ENCODE measurements around the gene ABCA4.

ABCA4 gene

DNA sequence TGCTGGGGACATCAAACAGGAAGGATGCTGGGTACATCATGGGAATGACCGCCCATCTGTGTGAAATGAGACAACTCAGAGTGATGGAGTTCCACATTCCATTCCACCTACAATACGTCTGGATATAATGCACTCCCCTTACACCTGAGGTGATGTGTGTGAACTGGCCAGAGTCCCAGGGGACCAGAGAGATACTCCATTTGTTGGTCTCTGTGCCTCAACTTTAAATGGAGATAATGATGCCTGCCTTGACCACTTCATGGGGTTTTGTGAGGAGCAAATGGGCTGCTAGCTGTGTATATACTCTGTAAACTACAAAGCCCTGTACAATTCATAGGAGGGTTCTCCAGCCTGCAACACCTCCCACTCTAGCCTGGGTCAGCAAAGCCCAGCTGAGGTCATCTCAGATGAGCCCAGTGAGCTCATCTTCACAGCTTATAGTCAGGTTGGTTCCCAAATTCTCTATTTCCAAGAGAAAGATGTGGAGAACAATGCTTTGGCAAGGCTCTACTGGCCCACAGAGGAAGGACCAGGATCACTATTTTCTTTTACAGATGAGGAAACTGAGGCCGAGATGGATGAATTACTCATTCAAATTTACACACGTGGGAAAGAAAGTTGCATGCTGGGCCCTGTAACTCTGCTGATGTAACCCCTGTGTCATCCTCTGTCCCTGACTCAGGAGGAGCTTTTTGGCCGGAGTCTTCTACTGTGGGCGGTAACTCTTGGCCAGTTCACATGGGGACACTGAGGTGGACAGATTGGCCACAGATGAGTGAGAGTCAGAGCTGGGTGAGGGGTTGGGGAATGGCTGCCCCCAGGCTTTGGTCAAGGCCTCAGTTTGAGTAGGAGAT is 106.1 kb downstream of the ABCA4 start:
- TF ChIP-seq, protein P1, sequence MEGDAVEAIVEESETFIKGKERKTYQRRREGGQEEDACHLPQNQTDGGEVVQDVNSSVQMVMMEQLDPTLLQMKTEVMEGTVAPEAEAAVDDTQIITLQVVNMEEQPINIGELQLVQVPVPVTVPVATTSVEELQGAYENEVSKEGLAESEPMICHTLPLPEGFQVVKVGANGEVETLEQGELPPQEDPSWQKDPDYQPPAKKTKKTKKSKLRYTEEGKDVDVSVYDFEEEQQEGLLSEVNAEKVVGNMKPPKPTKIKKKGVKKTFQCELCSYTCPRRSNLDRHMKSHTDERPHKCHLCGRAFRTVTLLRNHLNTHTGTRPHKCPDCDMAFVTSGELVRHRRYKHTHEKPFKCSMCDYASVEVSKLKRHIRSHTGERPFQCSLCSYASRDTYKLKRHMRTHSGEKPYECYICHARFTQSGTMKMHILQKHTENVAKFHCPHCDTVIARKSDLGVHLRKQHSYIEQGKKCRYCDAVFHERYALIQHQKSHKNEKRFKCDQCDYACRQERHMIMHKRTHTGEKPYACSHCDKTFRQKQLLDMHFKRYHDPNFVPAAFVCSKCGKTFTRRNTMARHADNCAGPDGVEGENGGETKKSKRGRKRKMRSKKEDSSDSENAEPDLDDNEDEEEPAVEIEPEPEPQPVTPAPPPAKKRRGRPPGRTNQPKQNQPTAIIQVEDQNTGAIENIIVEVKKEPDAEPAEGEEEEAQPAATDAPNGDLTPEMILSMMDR (IDR thresholded peaks at IDR 0.05; ENCODE audit: extremely low read depth, missing control alignments), result no peak
- no peak for DNase-seq (ENCODE audit: low spot score)

DNA sequence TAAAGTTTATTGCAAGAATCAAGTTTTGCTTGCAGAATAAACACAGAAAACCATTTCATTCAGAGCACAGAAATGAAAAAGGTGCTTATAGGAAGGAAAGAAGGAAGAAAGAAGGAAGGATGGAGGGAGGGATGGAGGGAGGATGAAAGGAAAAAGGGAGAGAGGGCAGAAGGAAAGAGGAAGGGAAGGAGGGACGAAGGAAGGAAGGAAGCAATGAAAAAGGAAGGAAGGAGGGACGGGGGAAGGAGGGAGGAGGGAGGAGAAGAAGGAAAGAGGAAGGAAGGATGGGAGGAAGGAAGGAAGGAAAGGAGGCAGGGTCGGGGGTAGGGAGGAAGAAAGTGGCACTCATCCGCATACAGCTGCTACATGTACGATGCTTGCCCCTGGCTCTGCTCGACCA is 106.9 kb downstream of the ABCA4 start:
- TF ChIP-seq, protein P1 (IDR thresholded peaks at IDR 0.05; ENCODE audit: extremely low read depth, missing control alignments), result no peak
- DNase-seq (ENCODE audit: low spot score), result no peak

DNA sequence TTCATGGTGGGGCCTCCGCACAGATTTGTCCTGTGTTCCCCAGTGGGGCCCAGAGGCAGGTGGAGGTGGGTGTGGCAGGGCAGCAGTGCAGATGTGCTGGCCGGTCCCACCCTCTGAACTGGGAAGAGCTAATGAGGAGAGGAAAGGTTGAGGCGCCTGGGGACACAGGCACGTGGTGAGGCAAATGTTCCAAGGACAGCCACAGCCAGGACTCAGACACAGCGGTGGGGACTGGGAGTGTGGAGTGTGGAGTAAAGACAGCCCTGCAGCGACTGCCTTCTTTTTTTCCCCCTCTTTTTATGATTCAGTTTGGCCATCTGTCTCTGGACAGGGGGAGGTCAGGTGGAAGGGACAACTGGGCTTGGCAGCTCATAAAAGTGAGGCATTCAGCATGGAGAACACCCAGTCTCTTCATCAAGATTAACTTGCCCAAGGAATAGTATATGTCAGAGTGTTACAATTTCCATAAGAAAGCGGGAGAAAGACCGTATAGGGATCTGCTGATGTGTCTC is 107.5 kb downstream of the ABCA4 start:
- no peak for DNase-seq (ENCODE audit: low spot score)

DNA sequence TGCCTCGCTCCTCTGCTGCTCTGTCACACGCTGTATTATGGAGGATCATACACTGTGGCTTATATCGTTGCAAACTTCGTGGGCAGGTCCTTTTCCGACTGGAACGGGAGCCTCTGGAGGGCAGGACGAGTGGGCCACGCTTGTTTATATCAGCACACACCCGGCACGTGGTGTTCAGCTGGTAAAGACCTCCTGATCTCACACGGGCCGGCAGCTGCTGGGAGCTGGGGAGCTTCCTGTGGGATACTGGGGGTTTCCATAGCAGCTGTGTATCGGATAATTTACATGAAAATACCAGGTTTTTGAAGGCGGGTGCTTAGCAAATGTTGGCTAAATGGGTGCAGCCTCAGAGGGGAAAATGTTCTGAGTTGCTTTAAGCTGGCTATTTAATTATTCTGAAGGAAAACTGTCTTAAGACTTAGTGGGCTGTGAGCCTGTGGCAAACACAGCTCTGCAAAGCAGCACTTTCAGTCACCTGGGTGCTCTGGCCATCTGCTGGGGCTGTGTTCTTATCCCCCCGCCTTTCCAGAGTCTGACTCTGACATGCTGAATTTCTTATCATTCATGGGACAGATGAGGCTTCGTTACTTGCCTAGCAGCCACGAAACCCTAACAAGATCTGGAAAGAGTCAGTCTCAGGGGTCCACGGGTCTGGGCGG is 108.1 kb downstream of the ABCA4 start:
- TF ChIP-seq, protein P1 (IDR thresholded peaks at IDR 0.05; ENCODE audit: extremely low read depth, missing control alignments), result no peak
- DNase-seq (ENCODE audit: low spot score), result no peak

More for the DNA sequence above, 107.5 kb downstream of the ABCA4 start:
- TF ChIP-seq, protein P1 (IDR thresholded peaks at IDR 0.05; ENCODE audit: extremely low read depth, missing control alignments), result no peak

DNA sequence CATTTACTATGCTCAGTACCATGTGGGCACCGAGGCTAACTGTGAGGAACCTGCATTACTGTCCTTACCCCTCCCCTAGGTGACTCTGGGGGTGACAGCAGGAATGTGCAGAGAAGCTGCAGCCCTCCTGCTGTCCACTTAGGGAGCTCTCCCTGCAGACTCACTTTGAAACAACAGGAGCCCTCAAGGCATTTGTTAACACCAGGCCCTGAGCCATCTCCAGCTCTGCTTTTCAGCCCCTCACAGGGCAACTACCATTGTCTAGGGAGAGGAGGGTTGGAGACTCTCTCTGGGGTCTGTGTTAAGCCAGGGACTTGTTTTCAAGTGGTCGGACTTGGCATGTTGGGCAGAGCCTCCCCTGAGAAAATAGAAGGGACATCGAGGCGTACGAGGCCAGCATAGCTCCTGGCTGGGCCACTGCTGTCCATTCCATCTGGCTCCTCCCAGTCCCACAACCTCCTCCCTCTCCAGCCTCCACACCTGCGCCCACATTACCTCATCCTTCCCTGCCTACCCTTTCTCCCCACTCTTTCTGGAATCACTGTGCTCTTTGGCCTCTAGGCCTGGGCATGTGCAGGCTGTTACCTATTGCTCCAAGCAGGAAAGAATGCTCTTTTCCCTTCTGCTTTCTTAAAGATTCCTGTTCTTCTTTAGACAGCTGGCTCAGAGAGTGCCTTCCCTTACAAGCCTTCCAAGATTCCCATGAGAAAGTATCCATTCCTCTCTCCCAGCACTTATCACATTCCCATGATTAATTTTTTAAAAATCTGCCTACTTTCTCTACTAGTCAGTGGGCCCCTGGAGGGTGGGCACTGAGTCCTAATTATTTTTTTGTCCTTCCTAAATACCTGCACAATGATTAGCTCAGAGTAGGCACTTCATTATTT is 109.0 kb downstream of the ABCA4 start:
- no peak for DNase-seq (ENCODE audit: low spot score)
- TF ChIP-seq, protein P1 (IDR thresholded peaks at IDR 0.05; ENCODE audit: extremely low read depth, missing control alignments), result no peak

DNA sequence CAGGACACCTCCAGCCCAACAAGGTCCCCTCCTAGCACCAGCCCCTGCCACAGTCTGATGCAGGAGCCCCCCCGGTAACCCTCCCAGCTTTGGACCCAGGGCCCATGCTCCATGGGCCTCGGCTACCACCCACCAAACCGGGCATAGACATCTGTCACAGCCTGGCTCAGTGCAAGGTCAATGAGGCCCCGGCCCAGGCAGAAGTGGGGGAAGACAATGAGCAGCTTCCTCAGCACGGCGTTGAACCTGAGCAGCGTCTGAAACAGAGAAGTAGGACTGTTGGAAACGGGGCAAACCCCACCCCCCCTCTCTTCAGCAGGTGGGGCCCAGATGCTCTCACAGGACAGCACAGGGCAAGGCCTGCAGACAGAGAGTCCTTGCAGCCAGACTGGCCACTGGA is 109.8 kb downstream of the ABCA4 start:
- TF ChIP-seq, protein P1 (IDR thresholded peaks at IDR 0.05; ENCODE audit: extremely low read depth, missing control alignments), result no peak
- DNase-seq (ENCODE audit: low spot score), result no peak

Measured in GM20000 (cell line).